Activated CD4-positive, alpha-beta T cell treated with anti-CD3 and anti-CD28 coated beads, Interleukin-2, Interleukin-4, amounts not matched to agents 100 ng/mL and 50 ng/mL, durations not matched to agents 16 hours and 8 hours (primary cell): Measurements from ENCODE around the gene FBXL7.

Experiments
- DNase-seq: peaks from one replicate; pipeline ENCODE4 v3.0.0-alpha.2; 2020; ENCODE audit warnings: low spot score

FBXL7 gene

GRCh38 chr5:15893866-15894265 lies 393.9 kb downstream of the FBXL7 start:
- DNase-seq, result no peak

- DNase-seq, result no peak
Observed at GRCh38 chr5:15897656-15898055, 397.7 kb downstream of the FBXL7 start.

GRCh38 chr5:15898641-15899040 lies 398.7 kb downstream of the FBXL7 start:
- DNase-seq, result no peak

- DNase-seq, result no peak
Observed at GRCh38 chr5:15899481-15899880, 399.5 kb downstream of the FBXL7 start.

- no peak for DNase-seq
Observed at GRCh38 chr5:15901151-15901550, 401.2 kb downstream of the FBXL7 start.

- no peak for DNase-seq
Observed at GRCh38 chr5:15902066-15902465, 402.1 kb downstream of the FBXL7 start.

- DNase-seq, result no peak
Observed at GRCh38 chr5:15904899-15905830, 405.2 kb downstream of the FBXL7 start.

- DNase-seq, result no peak
Observed at GRCh38 chr5:15914638-15915037, 414.7 kb downstream of the FBXL7 start.

- no peak for DNase-seq
Observed at GRCh38 chr5:15926586-15926985, 426.6 kb downstream of the FBXL7 start.

GRCh38 chr5:15927710-15928380 lies 427.9 kb downstream of the FBXL7 start:
- DNase-seq, result no peak

- no peak for DNase-seq
Observed at GRCh38 chr5:15929611-15930263, 429.8 kb downstream of the FBXL7 start.

GRCh38 chr5:15932066-15932465 lies 432.1 kb downstream of the FBXL7 start:
- no peak for DNase-seq

GRCh38 chr5:15933259-15934207 lies 433.6 kb downstream of the FBXL7 start:
- DNase-seq, result no peak

GRCh38 chr5:15936505-15937245 lies 436.7 kb downstream of the FBXL7 start:
- DNase-seq, result no peak

GRCh38 chr5:15937708-15938107 lies 437.7 kb downstream of the FBXL7 start:
- DNase-seq, result no peak

GRCh38 chr5:15938186-15938585 lies 438.2 kb downstream of the FBXL7 start:
- no peak for DNase-seq

- DNase-seq, result no peak
Observed at GRCh38 chr5:15938961-15939360, 439.0 kb downstream of the FBXL7 start.

GRCh38 chr5:15940905-15941304 lies 440.9 kb downstream of the FBXL7 start:
- no peak for DNase-seq

- DNase-seq, result no peak
Observed at GRCh38 chr5:15943487-15943886, 443.5 kb downstream of the FBXL7 start.

- DNase-seq, result no peak
Observed at GRCh38 chr5:15946026-15946425, 446.0 kb downstream of the FBXL7 start.

GRCh38 chr5:15948190-15948589 lies 448.2 kb downstream of the FBXL7 start:
- DNase-seq, result no peak
